DOHH2 (cell line): ENCODE measurements around the gene RTRAF.

Source experiments
- CTCF ChIP-seq: fragments of 200-600 bp; sonication (generic); IDR thresholded peaks from one replicate; pipeline ENCODE4 v1.5.1; 2014; ENCODE audit warnings: antibody characterized with exemption, mild to moderate bottlenecking, low read depth, low read length; ENCODE audit not compliant: poor library complexity, severe bottlenecking
- EZH2phosphoT487 ChIP-seq: fragments of 200-600 bp; sonication (generic); IDR thresholded peaks from 2 replicates; pipeline ENCODE4 v1.6.1; 2017; ENCODE audit warnings: borderline replicate concordance, mild to moderate bottlenecking, antibody characterized with exemption, low read length, moderate library complexity, mixed read lengths

GRCh38 chr14:52025310-52025709 lies 36.0 kb downstream of the RTRAF start:
- TF ChIP-seq CTCF: no peak
- TF ChIP-seq EZH2phosphoT487: no peak
